HG02943 (cell line): Measurements from ENCODE around the gene TF.
"Not testable (repeated sequence)": the region's sequence is repeated elsewhere in the genome, so short reads cannot be mapped to it uniquely, and the experiment has no call there.

Experiments
- ATAC-seq: cut with Tn5 transposase; IDR thresholded peaks from one replicate; pipeline ENCODE4 v1.9.1; 2021; ENCODE audit warnings: mild to moderate bottlenecking, low read depth, moderate library complexity; ENCODE audit not compliant: unreplicated experiment

TF gene

GRCh38 chr3:133745981-133746711, at the start of gene TF:
Gene TF (plus strand): TSS chr3:133746393. CDS start chr3:133746441, 48 bp downstream.
- ATAC-seq = no peak

GRCh38 chr3:133697960-133698359, 48.2 kb upstream of the TF start:
- ATAC-seq = no peak

GRCh38 chr3:133699467-133699866, 46.7 kb upstream of the TF start:
- no peak for ATAC-seq

GRCh38 chr3:133699903-133700302, 46.3 kb upstream of the TF start:
- no peak for ATAC-seq

- ATAC-seq = no peak
These were observed 45.8 kb upstream of the TF start for GRCh38 chr3:133700351-133700750.

GRCh38 chr3:133701435-133702358, 44.5 kb upstream of the TF start:
- no peak for ATAC-seq

GRCh38 chr3:133703915-133704314, 42.3 kb upstream of the TF start:
- no peak for ATAC-seq

GRCh38 chr3:133706033-133706432, 40.2 kb upstream of the TF start:
- ATAC-seq = no peak

GRCh38 chr3:133709139-133709750, 36.9 kb upstream of the TF start:
- ATAC-seq = no peak

- no peak for ATAC-seq
These were observed 35.2 kb upstream of the TF start for GRCh38 chr3:133711013-133711412.

GRCh38 chr3:133712017-133712416, 34.2 kb upstream of the TF start:
- ATAC-seq = no peak

- ATAC-seq = no peak
These were observed 32.8 kb upstream of the TF start for GRCh38 chr3:133713347-133713746.

- no peak for ATAC-seq
These were observed 28.8 kb upstream of the TF start for GRCh38 chr3:133717424-133717823.

GRCh38 chr3:133722935-133723334, 23.3 kb upstream of the TF start:
- ATAC-seq = no peak

- no peak for ATAC-seq
These were observed 15.2 kb upstream of the TF start for GRCh38 chr3:133730993-133731392.

GRCh38 chr3:133732231-133732630, 14.0 kb upstream of the TF start:
- not testable (repeated sequence) for ATAC-seq

- no peak for ATAC-seq
These were observed 13.0 kb upstream of the TF start for GRCh38 chr3:133733226-133733625.

GRCh38 chr3:133734305-133734704, 11.9 kb upstream of the TF start:
- no peak for ATAC-seq

- ATAC-seq = no peak
These were observed 3.7 kb upstream of the TF start for GRCh38 chr3:133742351-133743091.

GRCh38 chr3:133744241-133744640, 2.0 kb upstream of the TF start:
- no peak for ATAC-seq

- ATAC-seq = no peak
These were observed 1.1 kb upstream of the TF start for GRCh38 chr3:133745108-133745507.
